ENCODE data around the gene NUMA1. TPM values are rescaled to one million over a fixed set of nuclear protein-coding genes. Genes with fewer than 3 reads are reported as not detected.

Gene NUMA1
- total and polyA plus RNA-seq, 2 of the 13 experiments (the other 11 are each of a cell fraction or from before 2014, with no cell fraction given): 57.3 to 60.2 TPM

- TF ChIP-seq GFI1 (CRISPR knock-in tag; IDR thresholded peaks at IDR 0.05; ENCODE audit: borderline replicate concordance) (0 out of 2 replicates have a peak, but pooled peaks have one; percentile 4), SMAD1 (CRISPR knock-in tag; IDR thresholded peaks at IDR 0.05; ENCODE audit: borderline replicate concordance, low read depth) (peak; percentile 76; the same call in 1 of the 2 replicates), HOXA7 (CRISPR knock-in tag; IDR thresholded peaks at IDR 0.05) (no peak), TBX2 (CRISPR knock-in tag; IDR thresholded peaks at IDR 0.05; ENCODE audit: borderline replicate concordance) (0 out of 2 replicates have a peak, but pooled peaks have one; percentile 3), SMAD3 (CRISPR knock-in tag; IDR thresholded peaks at IDR 0.05) (no peak), ELF4 (CRISPR knock-in tag; IDR thresholded peaks at IDR 0.05; ENCODE audit: borderline replicate concordance) (peak; percentile 50; the same call in 1 of the 2 replicates), ARNT2 (CRISPR knock-in tag; IDR thresholded peaks at IDR 0.05; ENCODE audit: low read depth) (peak; percentile 68; the same call in 1 of the 2 replicates), REPIN1 (CRISPR knock-in tag; IDR thresholded peaks at IDR 0.05; ENCODE audit: borderline replicate concordance, low read depth) (0 out of 2 replicates have a peak, but pooled peaks have one; percentile 6), ZNF619 (CRISPR knock-in tag; IDR thresholded peaks at IDR 0.05) (0 out of 2 replicates have a peak, but pooled peaks have one; percentile 21), ZC3H4 (CRISPR knock-in tag; IDR thresholded peaks at IDR 0.05; ENCODE audit: borderline replicate concordance) (peak; percentile 85; the same call in 1 of the 2 replicates), CC2D1A (CRISPR knock-in tag; IDR thresholded peaks at IDR 0.05) (peak; percentile 82; the same call in 1 of the 2 replicates), CHCHD3 (CRISPR knock-in tag; IDR thresholded peaks at IDR 0.05) (peak; percentile 85; the same call in 1 of the 2 replicates), RBAK (CRISPR knock-in tag; IDR thresholded peaks at IDR 0.05) (no peak)
Measured at GRCh38 chr11:72112978-72113808, 32.9 kb upstream of the NUMA1 start (continued).
